GM19239 (cell line): ENCODE results near the gene BTBD2.

Experiments used
- DNase-seq: peaks from one replicate; pipeline ENCODE4 v3.0.0; 2011; ENCODE audit warnings: low spot score; ENCODE audit not compliant: insufficient read length
- FAIRE-seq: peaks from 2 replicates; lab custom pipeline; 2011; peaks lifted over from hg19 to GRCh38; lab: Jason Lieb, UNC

The BTBD2 gene

DNA sequence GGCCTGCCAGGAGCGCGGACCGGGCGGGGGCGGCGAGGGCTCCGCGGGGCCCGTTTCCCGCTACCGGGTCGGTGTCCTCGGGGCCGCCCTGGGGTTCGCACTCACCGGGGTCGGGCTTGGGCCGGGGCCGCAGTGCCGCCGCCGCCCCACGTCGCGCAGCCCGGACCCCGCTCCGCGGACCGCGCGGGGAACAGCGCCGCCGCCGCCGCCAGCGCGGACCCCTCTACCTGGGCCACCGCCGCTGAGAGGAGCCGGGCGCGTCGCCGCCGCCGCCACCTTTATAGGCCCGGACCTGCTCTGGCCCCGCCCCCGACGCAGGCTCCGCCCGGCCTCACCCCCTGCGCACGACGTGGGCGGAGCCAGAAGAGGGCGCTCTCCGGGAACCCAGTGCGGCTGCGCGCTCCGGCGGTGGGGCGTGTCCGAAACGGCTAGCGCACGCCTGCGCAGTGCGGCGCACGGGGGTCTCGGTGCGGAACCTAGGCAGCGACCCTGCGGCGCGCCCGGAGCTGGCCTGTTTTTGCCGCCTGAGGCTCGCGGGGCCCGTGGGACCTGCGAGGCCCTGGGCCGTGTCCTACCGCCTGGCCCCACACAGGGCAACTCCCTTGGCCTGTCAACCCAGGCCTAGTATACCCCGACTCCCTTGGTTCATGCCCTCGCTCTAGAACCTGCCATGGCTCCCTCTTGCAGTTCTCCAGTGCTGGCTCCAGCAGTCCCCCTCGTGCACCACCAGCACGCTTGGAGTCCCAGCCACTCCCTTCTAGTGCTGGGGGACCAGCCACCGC is 35.7 kb upstream of the BTBD2 start, which contains the start of gene MKNK2:
Gene MKNK2, minus strand, starts transcription at position 254 of the 782 bp plus-strand sequence. CDS start 393 bp downstream, outside the sequence.
- peak; percentile 94 for FAIRE-seq
- peak; percentile 88 for DNase-seq

DNA sequence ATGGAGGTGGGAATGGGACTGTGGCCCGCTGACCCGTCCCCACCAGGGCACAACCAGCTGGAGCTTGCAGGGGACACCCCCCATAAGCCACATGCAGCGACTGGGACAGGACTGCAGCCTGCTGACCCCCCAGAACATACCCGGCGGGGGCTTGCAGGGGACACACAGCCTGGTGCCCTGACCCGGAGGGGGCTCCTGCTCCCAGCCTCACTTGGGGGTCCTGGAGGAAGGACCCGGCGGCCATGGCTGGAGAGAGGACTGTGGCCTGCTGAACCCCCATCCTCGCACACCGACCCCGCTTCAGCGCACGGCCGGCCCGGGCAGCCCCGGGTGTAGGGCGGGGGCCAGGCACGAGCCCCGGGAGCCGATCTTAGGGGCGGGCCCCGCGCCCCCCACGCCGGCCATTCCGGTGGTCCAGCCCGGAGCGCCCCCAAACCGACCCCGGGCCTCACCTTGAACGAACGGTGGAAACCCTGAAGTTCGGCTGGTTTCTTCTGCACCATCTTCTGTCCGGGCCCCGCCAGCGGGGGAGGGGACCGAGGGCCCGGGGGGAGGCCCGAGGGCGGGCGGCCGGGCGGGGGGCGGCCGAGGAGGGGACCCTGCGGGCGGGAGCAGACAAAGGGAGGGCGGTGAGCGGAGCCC is 35.0 kb upstream of the BTBD2 start:
- DNase-seq (no peak), FAIRE-seq (no peak)

DNA sequence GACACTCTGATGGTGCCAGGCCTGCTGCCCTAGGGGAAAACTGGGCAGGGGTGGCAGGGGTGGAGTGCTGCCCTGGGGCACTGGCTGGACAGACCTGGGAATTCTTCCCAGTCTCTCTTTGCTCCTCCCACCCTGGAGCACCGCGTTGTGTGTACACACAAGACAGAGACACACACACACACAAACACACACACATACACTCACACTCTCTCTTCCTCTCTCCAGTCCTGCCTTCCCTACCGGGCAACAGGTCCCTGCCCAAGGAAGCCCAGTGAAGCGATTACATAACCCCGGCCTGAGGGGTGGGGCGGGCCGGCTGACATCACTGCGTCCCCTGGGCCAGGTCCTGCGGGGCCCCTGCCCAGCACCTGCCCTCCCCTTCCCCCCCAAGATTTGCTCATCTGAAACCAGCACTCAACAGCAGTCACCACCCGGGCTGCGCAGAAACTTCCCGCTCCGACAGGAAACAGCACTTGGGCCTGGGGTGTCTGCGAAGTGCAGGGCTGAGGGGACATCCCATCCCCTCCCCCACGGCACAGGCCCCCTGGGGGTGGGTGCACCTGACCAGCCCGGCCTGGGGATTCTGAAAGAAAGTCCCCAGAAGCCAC is 34.3 kb upstream of the BTBD2 start:
- peak; percentile 92 for FAIRE-seq
- peak; percentile 73 for DNase-seq

DNA sequence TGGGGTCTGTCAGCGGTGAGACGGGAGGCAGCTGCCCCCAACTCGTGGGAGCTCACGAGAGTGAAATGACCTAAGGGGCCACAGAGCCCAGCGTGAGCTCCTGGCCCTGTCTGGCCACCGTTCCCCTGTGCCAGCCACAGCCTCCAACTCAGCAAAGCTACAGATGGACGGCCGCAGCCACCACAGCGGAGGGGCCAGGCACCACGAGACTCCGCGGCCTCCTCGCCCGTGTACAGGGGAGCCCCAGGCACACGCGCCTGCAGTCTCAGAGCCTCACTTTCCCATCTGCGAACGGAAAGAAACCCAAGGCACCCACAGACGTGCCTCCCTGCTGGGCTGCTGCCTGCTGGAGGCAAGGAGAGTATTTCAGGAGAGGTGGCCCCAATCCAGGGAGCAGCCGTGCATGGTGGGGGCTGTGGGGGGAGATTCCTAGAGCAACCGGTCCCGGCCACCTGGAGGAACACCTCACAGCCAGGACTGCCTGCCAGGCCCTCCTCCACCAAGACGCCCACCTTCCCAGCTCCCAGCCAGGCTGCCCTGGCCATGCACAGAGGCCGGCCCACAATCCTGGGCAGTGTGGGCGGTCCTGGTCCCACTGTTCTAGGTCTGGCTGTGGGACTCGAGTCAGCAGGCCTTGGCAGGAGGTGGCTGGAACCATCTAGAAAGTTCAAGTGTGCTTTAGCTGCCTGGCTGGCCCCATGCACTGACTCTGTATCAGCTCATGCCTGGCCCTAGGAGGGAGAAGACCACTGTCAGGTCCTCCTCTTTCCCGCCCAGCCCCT is 33.6 kb upstream of the BTBD2 start:
- FAIRE-seq (no peak), DNase-seq (no peak)

DNA sequence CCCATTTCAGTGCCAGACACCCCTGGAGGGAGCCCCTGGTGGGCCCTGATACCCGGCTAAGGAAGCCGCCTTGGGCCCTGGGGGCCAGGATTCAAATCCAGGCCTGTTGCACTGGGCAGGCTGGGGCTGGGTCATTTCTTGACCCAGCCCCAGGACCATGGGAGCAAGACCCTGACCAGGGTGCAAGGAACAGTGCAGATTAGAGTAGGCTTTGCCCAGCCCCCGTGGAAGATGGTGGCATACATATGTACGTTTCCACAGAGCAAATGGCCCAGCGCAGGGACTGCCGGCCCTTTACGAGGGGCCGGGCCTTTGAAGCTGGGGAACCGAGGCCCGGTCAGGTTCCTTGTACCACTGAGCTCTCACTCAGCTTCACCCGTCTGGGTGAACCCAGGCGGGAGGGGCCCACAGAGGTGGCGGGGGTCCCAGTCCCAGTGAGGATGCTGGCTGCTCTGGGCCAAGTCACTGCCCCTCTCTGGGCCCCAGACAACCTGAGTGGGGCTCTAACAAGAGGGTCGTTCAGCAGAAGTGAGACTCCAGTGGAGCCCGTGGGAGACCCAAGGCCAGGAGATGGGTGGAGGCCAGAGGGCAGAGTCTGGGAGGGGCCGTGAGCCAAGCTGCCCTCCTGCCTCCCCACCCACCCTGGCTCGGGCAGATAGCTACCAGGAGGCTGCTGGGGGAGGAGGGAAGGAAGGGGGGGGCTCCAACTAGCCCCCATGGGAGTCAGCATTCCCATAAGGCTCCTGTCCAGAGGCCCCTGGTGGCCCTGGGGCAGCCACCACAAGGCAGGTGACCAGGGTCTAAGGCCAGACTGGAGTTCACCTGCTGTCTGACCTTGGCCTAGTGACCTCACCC is 32.8 kb upstream of the BTBD2 start:
- no peak for FAIRE-seq
- no peak for DNase-seq

DNA sequence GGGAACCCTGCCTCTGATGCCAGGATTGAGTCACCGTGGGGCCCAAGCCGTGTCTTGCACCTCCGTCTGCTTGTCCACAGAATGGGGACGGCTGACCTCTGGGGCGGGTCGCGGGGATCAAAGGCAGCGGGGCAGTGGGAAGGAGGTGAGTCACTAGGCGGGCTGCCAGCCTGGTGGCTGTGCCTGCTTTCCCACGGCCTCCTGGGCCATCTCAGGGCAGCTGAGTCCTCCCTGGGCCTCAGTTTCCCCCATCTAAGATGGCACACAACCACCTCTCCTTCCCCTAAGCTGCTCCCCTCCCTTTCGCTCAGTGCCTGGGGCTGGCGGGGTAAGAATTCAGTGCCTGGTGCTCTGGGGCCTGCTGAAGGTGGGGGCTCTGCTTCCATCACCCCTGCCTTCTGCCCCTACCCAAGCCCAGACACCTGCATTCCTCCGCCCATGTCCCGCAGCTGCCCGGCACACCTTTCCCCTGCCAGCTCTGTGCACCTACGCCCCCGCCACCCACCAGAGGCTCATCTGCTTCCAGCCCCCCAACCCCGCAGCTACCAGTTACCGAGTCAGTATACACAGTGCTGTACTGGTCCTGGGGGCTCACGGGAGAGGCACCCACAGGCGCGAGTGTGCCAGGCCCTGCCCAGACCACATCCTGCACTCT is 32.1 kb upstream of the BTBD2 start:
- no peak for DNase-seq
- no peak for FAIRE-seq

DNA sequence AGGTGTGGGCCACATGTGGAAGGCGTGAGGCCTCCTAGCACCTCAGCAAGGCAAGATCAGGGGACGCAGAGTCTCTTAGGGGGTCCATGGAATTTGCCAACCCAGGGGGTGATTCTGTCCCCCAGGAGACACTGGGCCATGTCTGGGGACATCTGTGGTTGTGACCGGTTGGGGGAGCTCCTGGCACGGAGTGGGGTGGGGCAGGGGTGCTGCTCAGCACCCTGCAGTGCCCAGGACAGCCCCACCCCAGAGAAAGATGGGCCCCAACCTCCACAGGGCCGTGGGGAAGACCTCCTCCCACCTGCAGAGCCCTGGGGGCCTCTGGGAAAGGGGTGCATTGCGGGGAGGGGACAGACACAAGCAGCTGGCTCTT is 31.5 kb upstream of the BTBD2 start:
- FAIRE-seq: no peak

DNA sequence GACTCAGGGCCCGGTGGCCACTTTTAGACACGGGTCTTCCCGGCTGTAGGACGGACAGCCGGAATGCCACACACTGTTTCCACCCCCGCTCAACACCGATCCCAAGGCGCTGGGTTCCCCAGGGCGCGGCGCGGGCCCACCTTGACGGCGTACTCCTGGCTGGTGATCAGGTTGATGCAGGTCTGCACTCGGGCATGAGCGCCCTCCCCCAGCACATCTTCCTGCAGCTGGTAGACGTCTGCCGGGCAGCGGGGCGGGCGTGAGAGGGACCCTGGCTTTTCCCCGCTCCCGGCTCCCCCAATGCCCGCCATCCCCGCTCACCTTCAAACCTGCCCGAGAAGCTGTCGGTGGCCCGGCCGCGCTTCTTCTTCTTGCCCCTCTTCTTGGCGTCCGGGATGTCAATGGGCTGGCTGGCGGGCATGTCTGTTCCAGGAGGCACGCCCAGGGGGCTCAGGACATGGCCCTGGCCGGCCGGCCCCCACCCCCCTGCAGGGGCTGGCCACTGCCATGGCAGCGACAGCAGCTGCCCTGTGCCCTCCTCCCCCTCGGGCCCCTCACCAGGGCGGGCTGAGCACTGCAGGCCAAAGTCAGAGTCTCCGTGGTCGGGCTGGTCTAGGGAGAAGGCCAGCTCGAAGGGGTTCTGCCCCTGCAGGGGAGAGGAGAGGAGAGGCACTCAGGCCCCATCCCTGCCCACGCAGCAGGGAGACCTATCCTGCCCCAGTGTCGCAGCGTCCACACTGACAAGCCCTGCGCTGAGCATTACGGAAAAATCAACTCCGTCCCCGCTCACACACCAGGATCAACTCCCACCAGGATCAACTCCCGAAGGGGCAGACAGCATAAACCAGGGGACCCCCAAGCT is 30.8 kb upstream of the BTBD2 start:
- DNase-seq (no peak), FAIRE-seq (no peak)

More for the DNA sequence above, 31.5 kb upstream of the BTBD2 start:
- DNase-seq: no peak

DNA sequence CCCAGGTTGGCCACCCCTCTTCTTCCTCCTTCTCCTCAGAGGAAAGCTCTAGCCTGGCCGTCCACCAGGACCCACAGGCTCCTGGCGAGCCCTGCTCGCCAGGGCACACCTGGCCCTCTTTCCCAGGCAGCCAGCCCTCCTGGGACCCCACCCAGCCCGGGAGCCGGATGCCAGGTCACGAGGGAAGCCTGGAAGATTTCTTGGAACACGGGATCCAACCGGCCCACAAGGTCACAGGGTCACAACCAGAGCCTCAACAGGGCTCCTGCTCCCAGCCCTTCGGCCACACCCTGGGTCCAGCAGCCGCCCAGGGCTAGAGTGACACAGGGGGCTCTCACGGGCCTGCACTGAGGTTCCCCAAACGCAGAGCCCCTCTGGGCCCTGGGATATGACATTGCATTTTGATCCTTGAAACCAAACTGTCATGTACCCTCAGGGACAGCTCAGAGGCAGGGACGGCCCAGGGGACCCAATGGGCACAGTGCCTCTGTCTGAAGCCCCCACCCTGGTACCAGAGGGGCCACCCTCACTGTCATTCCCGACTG is 30.1 kb upstream of the BTBD2 start:
- FAIRE-seq (no peak), DNase-seq (no peak)

DNA sequence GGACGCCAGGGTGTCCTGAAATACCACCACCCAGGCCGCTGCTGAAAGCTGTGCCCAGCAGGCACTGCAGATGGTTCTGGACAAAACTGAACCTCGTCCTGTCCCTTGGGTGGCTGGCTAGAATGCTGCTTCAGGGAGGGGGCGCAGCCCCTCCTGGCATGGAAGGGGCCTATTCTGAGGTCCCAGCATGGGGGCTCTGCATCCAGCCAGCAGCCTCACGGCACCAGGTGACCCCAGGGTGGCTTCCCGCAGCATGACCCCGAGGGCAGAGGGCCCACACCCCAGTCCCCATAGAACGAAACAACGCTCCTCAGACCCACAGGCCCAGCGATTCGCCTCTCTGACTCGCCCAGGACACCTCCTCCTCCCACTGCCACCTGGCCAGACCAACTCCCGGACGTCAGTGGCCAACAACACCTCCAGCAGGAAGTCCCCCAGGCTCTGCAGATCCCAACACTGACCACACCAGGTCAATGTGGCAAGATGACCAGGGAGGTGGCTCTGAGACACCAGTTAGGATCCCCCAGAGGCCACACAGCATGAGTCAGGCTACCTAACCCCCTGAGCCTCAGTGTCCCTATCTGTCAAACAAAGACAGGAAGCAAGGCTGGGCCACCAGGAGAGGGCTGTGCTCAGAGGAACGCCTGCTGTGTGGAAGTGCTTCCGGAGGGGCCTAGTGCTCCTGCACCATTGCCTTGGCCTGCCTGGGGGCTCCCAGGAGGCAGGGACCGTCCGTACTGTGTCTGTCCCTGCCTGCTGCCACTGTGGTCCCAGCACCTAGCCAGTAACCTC is 29.4 kb upstream of the BTBD2 start:
- DNase-seq (no peak), FAIRE-seq (no peak)

DNA sequence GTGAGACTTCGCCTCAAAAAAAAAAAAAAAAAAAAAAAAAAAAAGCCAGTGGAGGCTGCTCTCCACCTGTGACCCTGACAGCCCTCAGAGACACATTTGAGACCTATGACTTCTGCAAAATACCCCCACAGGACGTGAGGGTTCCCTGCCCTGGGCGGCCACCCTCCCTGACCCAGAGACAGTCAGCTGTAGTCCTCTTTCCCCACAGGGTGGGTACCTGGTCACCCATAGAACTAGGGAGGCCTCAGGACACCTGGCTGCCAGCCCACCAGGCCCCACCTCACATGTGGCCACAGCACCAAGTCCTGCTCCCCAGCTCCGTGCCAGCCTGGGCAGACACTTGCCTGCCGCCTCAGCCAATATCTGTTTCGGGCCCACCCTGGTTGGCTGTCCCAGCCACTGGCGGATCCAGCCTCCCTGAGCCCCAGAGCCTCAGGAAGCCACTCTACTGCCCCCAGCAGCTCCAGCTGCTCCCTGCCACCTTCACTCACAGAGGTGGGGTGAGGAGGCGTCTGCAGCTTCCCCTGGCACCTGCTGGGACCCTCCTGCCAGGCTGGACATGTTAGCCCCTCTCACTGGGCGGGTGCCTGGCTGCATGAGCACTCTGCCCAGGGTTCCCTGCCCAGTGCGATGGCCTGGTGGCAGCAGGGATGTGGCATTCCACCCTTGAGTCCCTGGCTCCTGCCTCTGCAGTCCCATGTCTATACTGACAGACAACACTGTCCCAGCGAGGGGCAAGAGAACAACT is 28.6 kb upstream of the BTBD2 start:
- FAIRE-seq (no peak), DNase-seq (no peak)

DNA sequence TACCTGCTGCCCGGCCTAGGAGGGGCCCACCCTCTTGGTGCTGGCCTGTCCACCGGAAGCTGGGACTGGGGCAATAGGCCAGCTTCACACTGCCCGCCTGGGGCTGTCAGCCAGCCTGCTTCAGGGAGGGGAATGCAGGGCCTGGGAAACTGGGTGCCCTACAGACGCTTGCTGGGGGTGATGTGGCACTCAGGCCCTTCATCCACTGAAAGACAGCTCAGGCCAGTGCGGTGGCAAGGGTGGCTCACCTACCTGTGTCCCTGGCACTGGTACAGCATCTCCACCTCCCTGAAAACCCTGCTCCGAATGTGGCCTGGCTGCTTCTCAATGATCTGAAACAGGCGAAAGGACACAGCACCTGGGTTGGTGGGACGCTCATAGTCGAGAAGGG is 27.7 kb upstream of the BTBD2 start:
- no peak for FAIRE-seq

DNA sequence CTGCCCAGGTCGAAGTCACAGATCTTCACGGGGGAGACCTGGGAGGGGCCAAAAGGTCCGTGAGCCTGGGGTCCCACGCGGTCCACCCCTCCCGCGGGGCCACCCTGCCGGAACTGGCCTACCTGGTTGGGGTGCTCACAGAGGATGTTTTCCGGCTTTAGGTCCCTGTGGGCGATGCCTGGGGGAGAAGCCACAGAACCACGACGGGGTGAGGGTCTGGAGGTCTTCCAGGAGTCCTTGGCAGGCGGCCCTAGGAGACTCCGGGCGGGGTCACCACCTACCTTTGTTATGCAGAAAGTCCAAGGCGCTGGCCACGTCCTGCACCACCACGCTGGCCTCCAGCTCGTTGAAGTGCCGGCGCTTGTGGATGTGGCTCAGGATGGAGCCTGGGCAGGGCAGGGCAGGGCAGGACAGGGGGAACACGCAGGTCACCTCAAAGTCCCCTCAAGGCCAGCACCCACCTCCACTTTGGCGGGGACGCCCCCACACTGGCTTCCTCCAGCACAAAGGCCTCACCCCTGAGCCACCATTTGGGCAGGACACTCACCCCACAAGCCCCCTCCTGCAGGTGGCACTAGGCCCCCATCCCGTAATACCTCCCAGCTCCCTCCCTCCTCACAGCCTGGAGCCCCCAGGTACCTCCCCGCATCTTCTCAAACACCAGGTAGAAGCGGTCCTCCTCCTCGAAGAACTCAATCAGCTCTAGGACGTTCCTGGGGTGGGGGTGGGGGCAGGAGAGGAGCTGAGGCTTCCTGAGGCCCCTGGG is 27.2 kb upstream of the BTBD2 start:
- DNase-seq (no peak), FAIRE-seq (no peak)

More for the DNA sequence above, 27.7 kb upstream of the BTBD2 start:
- DNase-seq: no peak

DNA sequence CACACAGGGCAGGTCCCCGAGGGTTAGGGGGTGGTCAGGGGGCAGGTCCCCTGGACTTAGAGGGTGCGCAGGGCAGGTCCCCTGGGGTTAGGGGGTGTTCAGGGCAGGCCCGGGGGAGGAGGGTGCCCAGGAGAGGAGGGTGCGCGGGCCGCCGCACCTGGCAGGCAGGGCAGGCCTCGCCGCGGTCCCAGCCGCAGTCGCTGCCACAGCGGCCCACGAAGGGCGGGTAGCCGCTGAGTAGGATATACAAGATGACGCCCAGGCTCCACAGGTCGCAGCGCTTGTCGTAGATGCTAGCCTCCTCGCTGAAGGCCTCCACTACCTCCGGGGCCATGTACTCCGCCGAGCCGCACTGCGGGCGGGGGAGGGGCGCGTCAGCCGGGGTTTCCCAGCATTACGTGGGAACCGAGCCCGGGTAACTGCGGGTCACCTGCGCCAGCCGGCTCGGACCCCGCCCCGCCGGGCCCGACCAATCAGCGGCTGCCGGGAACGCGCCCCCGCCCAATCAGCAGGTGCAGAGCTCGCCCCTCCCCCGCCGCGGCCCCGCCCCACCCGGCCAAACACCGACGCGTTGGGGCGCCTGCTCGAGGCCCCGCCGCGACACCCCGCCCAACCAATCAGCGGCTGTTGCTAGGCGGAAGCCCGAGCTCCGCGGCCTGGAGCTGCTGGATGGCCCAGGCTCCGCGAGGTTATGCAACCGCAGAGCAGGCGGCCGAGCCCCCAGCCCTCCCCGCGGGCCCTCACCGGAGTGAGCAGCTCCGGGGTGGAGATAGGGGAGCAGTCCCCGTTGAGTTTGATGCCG is 26.4 kb upstream of the BTBD2 start:
- DNase-seq (peak; percentile 98), FAIRE-seq (peak; percentile 86)

DNA sequence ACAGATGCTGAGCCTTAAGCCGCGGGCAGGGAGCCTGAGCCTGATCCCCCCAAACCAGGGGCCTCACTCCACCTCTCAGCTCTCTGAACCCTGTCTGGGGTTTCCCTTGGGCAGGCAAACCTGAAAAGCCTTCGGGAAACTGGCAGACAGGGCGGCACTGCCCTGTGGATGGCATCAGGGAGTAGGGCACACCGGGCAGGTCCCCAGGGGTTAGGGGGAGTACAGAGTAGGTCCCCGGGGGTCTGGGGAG is 25.8 kb upstream of the BTBD2 start:
- no peak for DNase-seq
- no peak for FAIRE-seq
